OCI-LY1 (cell line): ENCODE measurements around the gene ARL6IP5.

Experiments used
- H2AFZ ChIP-seq: fragments of 200-600 bp; sonication (generic), shearing (Covaris generic); 2 replicates; pipeline ENCODE4 v1.6.0; 2014; ENCODE audit warnings: antibody characterized with exemption, mild to moderate bottlenecking, low read length
- H3F3A ChIP-seq: fragments of 200-600 bp; sonication (generic), shearing (Covaris generic); 2 replicates; pipeline ENCODE4 v1.6.0; 2014; ENCODE audit warnings: mild to moderate bottlenecking, antibody characterized with exemption, low read length, moderate library complexity; ENCODE audit not compliant: insufficient read depth
- H3K27ac ChIP-seq: fragments of 200-600 bp; sonication (generic); 2 replicates; pipeline ENCODE4 v1.5.1; 2014; ENCODE audit warnings: low read length, mixed run types, mild to moderate bottlenecking, low read depth; ENCODE audit not compliant: poor library complexity, severe bottlenecking
- H3K27me3 ChIP-seq: fragments of 200-600 bp; sonication (generic); 2 replicates; pipeline ENCODE4 v1.6.0; 2014; ENCODE audit warnings: antibody characterized with exemption, mild to moderate bottlenecking, low read length, moderate library complexity; ENCODE audit not compliant: insufficient read depth
- H3K36me3 ChIP-seq: fragments of 200-600 bp; sonication (generic); 2 replicates; pipeline ENCODE4 v1.6.1; 2014; ENCODE audit warnings: mild to moderate bottlenecking, antibody characterized with exemption, low read length, moderate library complexity, mixed read lengths; ENCODE audit not compliant: insufficient read depth
- H3K4me1 ChIP-seq: fragments of 200-600 bp; sonication (generic); 2 replicates; pipeline ENCODE4 v1.5.1; 2014; ENCODE audit warnings: mild to moderate bottlenecking, low read length, moderate library complexity; ENCODE audit not compliant: insufficient read depth, severe bottlenecking
- H3K4me2 ChIP-seq: fragments of 200-600 bp; sonication (generic), shearing (Covaris generic); 2 replicates; pipeline ENCODE4 v1.6.1; 2014; ENCODE audit warnings: low read length
- H3K4me3 ChIP-seq: fragments of 200-600 bp; sonication (generic); 2 replicates; pipeline ENCODE4 v1.5.1; 2014; ENCODE audit warnings: low read length, low read depth, mild to moderate bottlenecking, mixed read lengths; ENCODE audit not compliant: poor library complexity, severe bottlenecking
- H3K79me2 ChIP-seq: fragments of 200-600 bp; shearing (Covaris generic); 2 replicates; pipeline ENCODE4 v1.6.1; 2016; ENCODE audit warnings: mixed run types, low read length, mixed read lengths; ENCODE audit not compliant: insufficient read depth
- H3K9ac ChIP-seq: fragments of 200-600 bp; sonication (generic), shearing (Covaris generic); 2 replicates; pipeline ENCODE4 v1.6.1; 2014; ENCODE audit warnings: mild to moderate bottlenecking, low read length, mixed read lengths
- H3K9me2 ChIP-seq: fragments of 200-600 bp; sonication (generic), shearing (Covaris generic); 2 replicates; pipeline ENCODE4 v1.6.1; 2014; ENCODE audit warnings: low read depth, mild to moderate bottlenecking, low read length, mixed read lengths
- H3K9me3 ChIP-seq: fragments of 200-600 bp; shearing (Covaris generic); 2 replicates; pipeline ENCODE4 v1.6.1; 2014; ENCODE audit warnings: low read length, mixed read lengths
- H4K20me1 ChIP-seq: fragments of 200-600 bp; sonication (generic), shearing (Covaris generic); 2 replicates; pipeline ENCODE4 v1.6.0; 2016; ENCODE audit warnings: mild to moderate bottlenecking, low read length; ENCODE audit not compliant: insufficient read depth
- EZH2 ChIP-seq: fragments of 200-600 bp; sonication (generic), shearing (Covaris generic); IDR thresholded peaks from 2 replicates; pipeline ENCODE4 v1.8.0; 2017; ENCODE audit warnings: borderline replicate concordance, mixed run types, mild to moderate bottlenecking, antibody characterized with exemption, low read length, moderate library complexity, mixed read lengths
- TF ChIP-seq, protein P1 (sequence below): fragments of 200-600 bp; sonication (generic), shearing (Covaris generic); IDR thresholded peaks from 2 replicates; pipeline ENCODE4 v1.5.1; 2017; ENCODE audit warnings: mild to moderate bottlenecking, antibody characterized with exemption, low read length, moderate library complexity, mixed read lengths

ARL6IP5 gene

DNA sequence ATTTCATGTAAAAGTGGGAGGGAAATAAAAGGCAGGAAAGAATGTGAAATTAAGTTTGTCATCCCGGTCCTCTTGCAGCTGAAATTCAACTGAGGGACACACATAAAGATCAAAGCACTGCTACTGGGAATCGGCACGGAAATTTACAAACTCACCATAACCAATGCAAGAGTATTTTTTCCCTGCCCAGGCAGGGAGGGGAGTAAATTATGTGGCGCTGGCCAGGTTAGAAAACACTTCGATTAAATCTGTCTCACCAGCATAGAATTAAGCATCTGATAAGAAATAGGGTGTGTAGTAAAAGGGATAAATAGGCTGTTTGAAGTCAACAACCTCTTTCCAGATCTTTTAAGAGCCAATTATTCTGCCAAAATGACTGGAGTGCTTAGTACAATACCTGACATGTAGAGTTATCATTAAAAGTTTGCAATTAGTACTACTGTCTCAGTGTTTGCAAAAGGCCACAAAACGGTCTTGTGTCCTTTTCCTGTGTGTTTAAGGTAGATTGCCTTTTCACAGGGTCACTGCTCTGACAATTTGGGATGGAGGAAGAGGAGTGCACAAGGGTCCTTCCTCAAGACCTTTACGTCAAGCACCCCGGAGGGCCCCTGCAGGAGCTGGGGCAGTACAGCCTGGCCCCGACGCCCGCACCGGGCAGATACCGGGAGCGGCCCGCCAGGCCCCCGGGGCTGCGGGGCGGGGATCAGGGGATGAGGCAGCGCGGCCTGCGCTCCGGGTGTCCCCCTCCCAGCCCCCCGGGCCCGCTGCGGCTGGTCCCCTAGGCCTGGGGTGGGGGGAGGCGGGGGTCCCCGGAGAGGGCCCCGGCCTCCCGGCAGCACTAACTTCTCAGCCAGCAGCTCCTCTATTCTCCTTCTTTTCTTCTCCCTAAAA is 5.2 kb upstream of the ARL6IP5 start:
- Histone ChIP-seq H2AFZ (no peak overlapping the region), H3K9ac (peak overlapping the region; percentile 92), H3K4me2 (peak overlapping the region; percentile 85), H3K9me2 (no peaks in the 10 kb centered on the region), H3K79me2 (peaks cover 34% of the 10 kb centered on the region), H4K20me1 (no peaks in the 10 kb centered on the region), H3F3A (0 out of 2 replicates have a peak, but pooled peaks cover 8% of the 10 kb centered on the region), H3K4me1 (peaks cover 66% of the 10 kb centered on the region), H3K36me3 (peaks cover 4% of the 10 kb centered on the region; the same call in 1 of the 2 replicates), H3K27me3 (no peaks in the 10 kb centered on the region), H3K9me3 (no peaks in the 10 kb centered on the region), H3K27ac (peak overlapping the region; percentile 24), H3K4me3 (peak overlapping the region; percentile 89)
- TF ChIP-seq, protein P1, sequence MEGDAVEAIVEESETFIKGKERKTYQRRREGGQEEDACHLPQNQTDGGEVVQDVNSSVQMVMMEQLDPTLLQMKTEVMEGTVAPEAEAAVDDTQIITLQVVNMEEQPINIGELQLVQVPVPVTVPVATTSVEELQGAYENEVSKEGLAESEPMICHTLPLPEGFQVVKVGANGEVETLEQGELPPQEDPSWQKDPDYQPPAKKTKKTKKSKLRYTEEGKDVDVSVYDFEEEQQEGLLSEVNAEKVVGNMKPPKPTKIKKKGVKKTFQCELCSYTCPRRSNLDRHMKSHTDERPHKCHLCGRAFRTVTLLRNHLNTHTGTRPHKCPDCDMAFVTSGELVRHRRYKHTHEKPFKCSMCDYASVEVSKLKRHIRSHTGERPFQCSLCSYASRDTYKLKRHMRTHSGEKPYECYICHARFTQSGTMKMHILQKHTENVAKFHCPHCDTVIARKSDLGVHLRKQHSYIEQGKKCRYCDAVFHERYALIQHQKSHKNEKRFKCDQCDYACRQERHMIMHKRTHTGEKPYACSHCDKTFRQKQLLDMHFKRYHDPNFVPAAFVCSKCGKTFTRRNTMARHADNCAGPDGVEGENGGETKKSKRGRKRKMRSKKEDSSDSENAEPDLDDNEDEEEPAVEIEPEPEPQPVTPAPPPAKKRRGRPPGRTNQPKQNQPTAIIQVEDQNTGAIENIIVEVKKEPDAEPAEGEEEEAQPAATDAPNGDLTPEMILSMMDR, result no peak
- no peak for TF ChIP-seq EZH2

DNA sequence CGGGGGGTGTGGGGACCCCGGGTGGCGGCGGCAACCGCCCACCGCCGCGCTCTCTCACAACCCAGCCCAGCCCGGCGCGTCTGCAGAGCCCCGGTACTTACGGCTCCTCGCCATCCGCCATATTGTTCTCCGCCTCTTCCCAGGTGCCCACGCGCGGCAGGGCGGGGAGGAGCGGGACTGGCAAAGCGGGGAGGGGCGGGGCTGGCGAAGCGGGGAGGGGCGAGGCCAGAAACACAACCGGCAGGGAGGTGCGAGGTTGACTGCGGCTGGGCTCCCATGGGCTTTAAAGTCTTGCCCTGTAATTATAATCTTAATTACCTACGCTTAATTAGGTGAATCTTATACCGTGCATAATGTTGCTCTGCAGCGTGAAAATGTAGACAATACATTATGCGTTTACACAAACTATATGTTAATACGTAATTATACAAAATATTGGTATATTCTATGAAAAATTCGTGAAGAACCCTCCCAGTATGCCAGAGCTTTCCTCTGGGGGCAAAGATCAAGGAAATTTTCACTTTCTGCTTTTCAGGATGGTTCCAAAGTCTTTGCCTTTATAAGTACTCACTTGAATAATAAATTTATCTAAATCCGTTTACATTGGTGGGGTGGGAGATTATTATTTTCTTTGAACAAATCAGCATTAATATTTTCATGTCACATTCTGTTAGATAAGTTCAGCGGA is 4.4 kb upstream of the ARL6IP5 start, which contains the start of gene UBA3:
UBA3 (minus strand) TSS at position 133 of the 688 bp plus-strand sequence; CDS start at position 121, 12 bp downstream.
- Histone ChIP-seq H3K4me3 (peak within 1 kb of the TSS; percentile 89), H4K20me1 (no peaks in the 10 kb centered on the region), H3K4me1 (peaks cover 68% of the 10 kb centered on the region), H3K4me2 (peak within 1 kb of the TSS; percentile 85), H3K9me2 (no peaks in the 10 kb centered on the region), H3K9me3 (no peaks in the 10 kb centered on the region), H3K79me2 (peaks cover 34% of the 10 kb centered on the region), H3K36me3 (peaks cover 4% of the 10 kb centered on the region; the same call in 1 of the 2 replicates), H3F3A (0 out of 2 replicates have a peak, but pooled peaks cover 8% of the 10 kb centered on the region), H2AFZ (no peak within 1 kb of the TSS), H3K27ac (peak within 1 kb of the TSS; percentile 89), H3K27me3 (no peaks in the 10 kb centered on the region), H3K9ac (peak within 1 kb of the TSS; percentile 92)
- TF ChIP-seq, protein P1, result no peak
- TF ChIP-seq EZH2, result no peak

DNA sequence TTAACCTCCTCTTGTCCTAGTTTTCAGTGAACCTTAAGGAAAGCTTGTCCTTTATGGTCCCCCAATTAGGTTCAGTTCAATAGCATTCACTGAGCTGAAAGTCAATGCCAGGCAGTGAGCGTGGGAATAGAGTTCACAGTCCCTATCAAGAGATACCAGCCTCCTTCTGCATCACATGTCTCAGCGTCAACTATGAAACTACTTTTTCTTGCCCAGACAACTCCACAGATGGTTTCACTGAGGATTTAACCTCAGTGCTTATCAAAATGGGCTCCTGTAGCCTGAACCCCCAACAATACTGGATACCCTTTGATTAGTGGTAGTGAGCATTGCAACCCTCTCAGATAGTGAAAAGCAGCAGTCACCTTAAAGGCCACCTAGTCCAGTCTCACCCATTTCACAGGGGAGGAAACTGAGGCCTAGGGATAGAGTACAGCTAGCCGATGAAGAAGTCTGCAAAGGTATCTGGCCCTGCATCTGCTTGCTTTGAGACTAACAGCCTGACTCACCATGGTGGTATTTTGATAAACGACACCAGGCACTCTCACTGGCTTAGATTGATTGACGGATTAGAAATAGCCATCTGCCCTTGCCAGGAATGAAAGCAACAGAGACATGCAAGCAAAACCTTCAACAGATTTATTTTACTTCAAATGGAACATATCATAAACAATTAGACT is 3.0 kb upstream of the ARL6IP5 start:
- Histone ChIP-seq H3K4me3 (no peak overlapping the region), H3K9ac (peak overlapping the region; percentile 20; the same call in 1 of the 2 replicates), H2AFZ (no peak overlapping the region; the same call in 1 of the 2 replicates), H3K4me1 (peaks cover 81% of the 10 kb centered on the region), H3K9me3 (no peaks in the 10 kb centered on the region), H3K79me2 (peaks cover 32% of the 10 kb centered on the region), H4K20me1 (no peaks in the 10 kb centered on the region), H3K36me3 (peaks cover 4% of the 10 kb centered on the region; the same call in 1 of the 2 replicates), H3K4me2 (peak overlapping the region; percentile 35; the same call in 1 of the 2 replicates), H3K27me3 (no peaks in the 10 kb centered on the region), H3K9me2 (no peaks in the 10 kb centered on the region), H3F3A (0 out of 2 replicates have a peak, but pooled peaks cover 8% of the 10 kb centered on the region), H3K27ac (peak overlapping the region; percentile 89)
- TF ChIP-seq, protein P1, result no peak
- TF ChIP-seq EZH2, result no peak
